ENCODE data around the gene NHSL2.

Gene NHSL2

GRCh38 chrX:71995122-71995521, 84.5 kb downstream of the NHSL2 start:
- TF ChIP-seq EZH2phosphoT487 (IDR thresholded peaks at IDR 0.05; ENCODE audit: low read depth) (no peak), CTCF (IDR thresholded peaks at IDR 0.05; ENCODE audit: low read depth, low read length) (no peak)
- no peak overlapping the region for H3K9ac ChIP-seq (ENCODE audit: low read length)
- H3K9me3 ChIP-seq (ENCODE audit: insufficient read depth, low read length), result no peaks in the 10 kb centered on the region
- H3K27ac ChIP-seq (ENCODE audit: low read length), result no peak overlapping the region
- no peaks in the 10 kb centered on the region for H4K20me1 ChIP-seq (ENCODE audit: insufficient read depth, low read length)
- H3K27me3 ChIP-seq (ENCODE audit: low read depth, low read length), result no peaks in the 10 kb centered on the region
- 0 out of 2 replicates have a peak, but pooled peaks cover 2% of the 10 kb centered on the region for H3K4me1 ChIP-seq (ENCODE audit: low read length)
- H2AFZ ChIP-seq (ENCODE audit: low read depth, low read length), result no peak overlapping the region
- no peaks in the 10 kb centered on the region for H3K36me3 ChIP-seq (replicated peaks; ENCODE audit: low read depth, low read length)
- H3K79me2 ChIP-seq (ENCODE audit: low read length), result no peaks in the 10 kb centered on the region
- H3K4me3 ChIP-seq (ENCODE audit: low read length), result no peak overlapping the region
- H3K4me2 ChIP-seq (ENCODE audit: low read length), result no peak overlapping the region

GRCh38 chrX:71996136-71996535, 85.5 kb downstream of the NHSL2 start:
- H3K36me3 ChIP-seq (replicated peaks; ENCODE audit: low read depth, low read length), result no peaks in the 10 kb centered on the region
- no peaks in the 10 kb centered on the region for H3K9me3 ChIP-seq (ENCODE audit: insufficient read depth, low read length)
- H2AFZ ChIP-seq (ENCODE audit: low read depth, low read length), result no peak overlapping the region
- no peaks in the 10 kb centered on the region for H4K20me1 ChIP-seq (ENCODE audit: insufficient read depth, low read length)
- H3K27ac ChIP-seq (ENCODE audit: low read length), result no peak overlapping the region
- TF ChIP-seq CTCF (IDR thresholded peaks at IDR 0.05; ENCODE audit: low read depth, low read length), result no peak
- no peak for TF ChIP-seq EZH2phosphoT487 (IDR thresholded peaks at IDR 0.05; ENCODE audit: low read depth)
- H3K4me2 ChIP-seq (ENCODE audit: low read length), result no peak overlapping the region
- H3K27me3 ChIP-seq (ENCODE audit: low read depth, low read length), result no peaks in the 10 kb centered on the region
- no peak overlapping the region for H3K9ac ChIP-seq (ENCODE audit: low read length)
- 0 out of 2 replicates have a peak, but pooled peaks cover 2% of the 10 kb centered on the region for H3K4me1 ChIP-seq (ENCODE audit: low read length)
- no peak overlapping the region for H3K4me3 ChIP-seq (ENCODE audit: low read length)
- H3K79me2 ChIP-seq (ENCODE audit: low read length), result no peaks in the 10 kb centered on the region

- Histone ChIP-seq H3K27ac (ENCODE audit: low read length) (no peak overlapping the region), H3K9me3 (ENCODE audit: insufficient read depth, low read length) (no peaks in the 10 kb centered on the region), H3K9ac (ENCODE audit: low read length) (no peak overlapping the region), H3K27me3 (ENCODE audit: low read depth, low read length) (no peaks in the 10 kb centered on the region), H2AFZ (ENCODE audit: low read depth, low read length) (no peak overlapping the region), H4K20me1 (ENCODE audit: insufficient read depth, low read length) (no peaks in the 10 kb centered on the region), H3K4me2 (ENCODE audit: low read length) (no peak overlapping the region), H3K36me3 (replicated peaks; ENCODE audit: low read depth, low read length) (no peaks in the 10 kb centered on the region), H3K4me3 (ENCODE audit: low read length) (no peak overlapping the region), H3K79me2 (ENCODE audit: low read length) (no peaks in the 10 kb centered on the region), H3K4me1 (ENCODE audit: low read length) (0 out of 2 replicates have a peak, but pooled peaks cover 2% of the 10 kb centered on the region)
- no peak for TF ChIP-seq EZH2phosphoT487 (IDR thresholded peaks at IDR 0.05; ENCODE audit: low read depth)
- no peak for TF ChIP-seq CTCF (IDR thresholded peaks at IDR 0.05; ENCODE audit: low read depth, low read length)
Observed at GRCh38 chrX:71996826-71997225, 86.2 kb downstream of the NHSL2 start.

GRCh38 chrX:71997320-71997719, 86.7 kb downstream of the NHSL2 start:
- Histone ChIP-seq H3K4me2 (ENCODE audit: low read length) (no peak overlapping the region), H3K79me2 (ENCODE audit: low read length) (no peaks in the 10 kb centered on the region), H3K9ac (ENCODE audit: low read length) (no peak overlapping the region), H3K27me3 (ENCODE audit: low read depth, low read length) (no peaks in the 10 kb centered on the region), H3K4me1 (ENCODE audit: low read length) (0 out of 2 replicates have a peak, but pooled peaks cover 2% of the 10 kb centered on the region), H2AFZ (ENCODE audit: low read depth, low read length) (no peak overlapping the region), H4K20me1 (ENCODE audit: insufficient read depth, low read length) (no peaks in the 10 kb centered on the region), H3K9me3 (ENCODE audit: insufficient read depth, low read length) (no peaks in the 10 kb centered on the region), H3K4me3 (ENCODE audit: low read length) (no peak overlapping the region), H3K36me3 (replicated peaks; ENCODE audit: low read depth, low read length) (no peaks in the 10 kb centered on the region), H3K27ac (ENCODE audit: low read length) (no peak overlapping the region)
- TF ChIP-seq CTCF (IDR thresholded peaks at IDR 0.05; ENCODE audit: low read depth, low read length) (no peak), EZH2phosphoT487 (IDR thresholded peaks at IDR 0.05; ENCODE audit: low read depth) (no peak)
